Thyroid gland (tissue), 4 donors: Measurements from ENCODE around the gene HDAC7.

Experiments used
- CTCF ChIP-seq, 6 experiments: fragments of 200-600 bp in 3 of 6; fragments of 450-650 bp in 3 of 6; sonication (generic) in 3 of 6; IDR thresholded peaks; one replicate each; pipeline ENCODE4 v1.5.1; 2016 to 2019; ENCODE audit warnings: antibody characterized with exemption in 6 of 6, mild to moderate bottlenecking in 2 of 6, inconsistent platforms in 1 of 6, moderate library complexity in 1 of 6
- POLR2A ChIP-seq, 2 donors: fragments of 450-650 bp; IDR thresholded peaks; one replicate each; pipeline ENCODE4 v1.6.1; 2017; ENCODE audit warnings: antibody characterized with exemption in 2 of 2, mild to moderate bottlenecking in 2 of 2, moderate library complexity in 1 of 2

- TF ChIP-seq CTCF (IDR thresholded peaks at IDR 0.05) (no peak), POLR2A (IDR thresholded peaks at IDR 0.05) (no peak)
Observed at GRCh38 chr12:47841501-47841900, 21.8 kb upstream of the HDAC7 start.
